ENCODE results near the gene BBIP1.
A peak's percentile ranks its signal among the peaks of the same experiment; 100 is the strongest.

BBIP1 gene

DNA sequence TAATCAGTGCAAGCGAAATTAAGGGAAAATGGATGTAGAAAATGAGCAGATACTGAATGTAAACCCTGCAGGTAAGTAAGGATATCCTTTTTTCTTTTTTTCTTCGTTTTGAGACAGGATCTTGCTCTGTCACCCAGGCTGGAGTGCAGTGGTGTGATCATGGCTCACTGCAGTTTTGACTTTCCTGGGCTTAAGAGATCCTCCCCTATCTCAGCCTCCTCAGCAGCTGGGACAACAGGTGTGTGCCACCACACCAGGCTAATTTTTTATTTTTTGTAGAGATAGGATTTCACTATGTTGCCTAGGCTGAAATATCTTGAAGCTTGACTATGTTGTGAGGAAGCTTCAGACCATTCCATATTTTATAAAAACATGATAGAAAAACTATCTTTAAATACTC is 43.0 kb downstream of the BBIP1 start:
- TF ChIP-seq, protein P1, sequence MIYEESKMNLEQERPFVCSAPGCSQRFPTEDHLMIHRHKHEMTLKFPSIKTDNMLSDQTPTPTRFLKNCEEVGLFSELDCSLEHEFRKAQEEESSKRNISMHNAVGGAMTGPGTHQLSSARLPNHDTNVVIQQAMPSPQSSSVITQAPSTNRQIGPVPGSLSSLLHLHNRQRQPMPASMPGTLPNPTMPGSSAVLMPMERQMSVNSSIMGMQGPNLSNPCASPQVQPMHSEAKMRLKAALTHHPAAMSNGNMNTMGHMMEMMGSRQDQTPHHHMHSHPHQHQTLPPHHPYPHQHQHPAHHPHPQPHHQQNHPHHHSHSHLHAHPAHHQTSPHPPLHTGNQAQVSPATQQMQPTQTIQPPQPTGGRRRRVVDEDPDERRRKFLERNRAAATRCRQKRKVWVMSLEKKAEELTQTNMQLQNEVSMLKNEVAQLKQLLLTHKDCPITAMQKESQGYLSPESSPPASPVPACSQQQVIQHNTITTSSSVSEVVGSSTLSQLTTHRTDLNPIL (CRISPR knock-in tag; IDR thresholded peaks at IDR 0.05; ENCODE audit: low read depth) = no peak
- TF ChIP-seq, protein P2, sequence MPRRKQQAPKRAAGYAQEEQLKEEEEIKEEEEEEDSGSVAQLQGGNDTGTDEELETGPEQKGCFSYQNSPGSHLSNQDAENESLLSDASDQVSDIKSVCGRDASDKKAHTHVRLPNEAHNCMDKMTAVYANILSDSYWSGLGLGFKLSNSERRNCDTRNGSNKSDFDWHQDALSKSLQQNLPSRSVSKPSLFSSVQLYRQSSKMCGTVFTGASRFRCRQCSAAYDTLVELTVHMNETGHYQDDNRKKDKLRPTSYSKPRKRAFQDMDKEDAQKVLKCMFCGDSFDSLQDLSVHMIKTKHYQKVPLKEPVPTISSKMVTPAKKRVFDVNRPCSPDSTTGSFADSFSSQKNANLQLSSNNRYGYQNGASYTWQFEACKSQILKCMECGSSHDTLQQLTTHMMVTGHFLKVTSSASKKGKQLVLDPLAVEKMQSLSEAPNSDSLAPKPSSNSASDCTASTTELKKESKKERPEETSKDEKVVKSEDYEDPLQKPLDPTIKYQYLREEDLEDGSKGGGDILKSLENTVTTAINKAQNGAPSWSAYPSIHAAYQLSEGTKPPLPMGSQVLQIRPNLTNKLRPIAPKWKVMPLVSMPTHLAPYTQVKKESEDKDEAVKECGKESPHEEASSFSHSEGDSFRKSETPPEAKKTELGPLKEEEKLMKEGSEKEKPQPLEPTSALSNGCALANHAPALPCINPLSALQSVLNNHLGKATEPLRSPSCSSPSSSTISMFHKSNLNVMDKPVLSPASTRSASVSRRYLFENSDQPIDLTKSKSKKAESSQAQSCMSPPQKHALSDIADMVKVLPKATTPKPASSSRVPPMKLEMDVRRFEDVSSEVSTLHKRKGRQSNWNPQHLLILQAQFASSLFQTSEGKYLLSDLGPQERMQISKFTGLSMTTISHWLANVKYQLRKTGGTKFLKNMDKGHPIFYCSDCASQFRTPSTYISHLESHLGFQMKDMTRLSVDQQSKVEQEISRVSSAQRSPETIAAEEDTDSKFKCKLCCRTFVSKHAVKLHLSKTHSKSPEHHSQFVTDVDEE (CRISPR knock-in tag; IDR thresholded peaks at IDR 0.05) = no peak
- TF ChIP-seq TOX (CRISPR knock-in tag; IDR thresholded peaks at IDR 0.05; ENCODE audit: borderline replicate concordance) = no peak
- no peak for TF ChIP-seq ZNF565 (CRISPR knock-in tag; conservative IDR thresholded peaks at IDR 0.05; ENCODE audit: low read depth)
- no peak for TF ChIP-seq ESRRG (CRISPR knock-in tag; IDR thresholded peaks at IDR 0.05)
- TF ChIP-seq ISL1 (CRISPR knock-in tag; IDR thresholded peaks at IDR 0.05) = no peak
- TF ChIP-seq ZFP3 (CRISPR knock-in tag; IDR thresholded peaks at IDR 0.05) = no peak
- no peak for TF ChIP-seq OSR1 (CRISPR knock-in tag; IDR thresholded peaks at IDR 0.05)
- TF ChIP-seq ZFP30 (CRISPR knock-in tag; IDR thresholded peaks at IDR 0.05) = no peak
- no peak for TF ChIP-seq PPARA (CRISPR knock-in tag; IDR thresholded peaks at IDR 0.05; ENCODE audit: borderline replicate concordance)
- TF ChIP-seq ZNF70 (CRISPR knock-in tag; IDR thresholded peaks at IDR 0.05) = no peak
- TF ChIP-seq, protein P3, sequence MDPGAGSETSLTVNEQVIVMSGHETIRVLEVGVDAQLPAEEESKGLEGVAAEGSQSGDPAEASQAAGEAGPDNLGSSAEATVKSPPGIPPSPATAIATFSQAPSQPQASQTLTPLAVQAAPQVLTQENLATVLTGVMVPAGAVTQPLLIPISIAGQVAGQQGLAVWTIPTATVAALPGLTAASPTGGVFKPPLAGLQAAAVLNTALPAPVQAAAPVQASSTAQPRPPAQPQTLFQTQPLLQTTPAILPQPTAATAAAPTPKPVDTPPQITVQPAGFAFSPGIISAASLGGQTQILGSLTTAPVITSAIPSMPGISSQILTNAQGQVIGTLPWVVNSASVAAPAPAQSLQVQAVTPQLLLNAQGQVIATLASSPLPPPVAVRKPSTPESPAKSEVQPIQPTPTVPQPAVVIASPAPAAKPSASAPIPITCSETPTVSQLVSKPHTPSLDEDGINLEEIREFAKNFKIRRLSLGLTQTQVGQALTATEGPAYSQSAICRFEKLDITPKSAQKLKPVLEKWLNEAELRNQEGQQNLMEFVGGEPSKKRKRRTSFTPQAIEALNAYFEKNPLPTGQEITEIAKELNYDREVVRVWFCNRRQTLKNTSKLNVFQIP (CRISPR knock-in tag; IDR thresholded peaks at IDR 0.05; ENCODE audit: borderline replicate concordance, low read depth) = no peak
- no peak for TF ChIP-seq RARB (CRISPR knock-in tag; IDR thresholded peaks at IDR 0.05)
- no peak for TF ChIP-seq TCF4 (CRISPR knock-in tag; IDR thresholded peaks at IDR 0.05; ENCODE audit: borderline replicate concordance)
- TF ChIP-seq ZNF8 (CRISPR knock-in tag; IDR thresholded peaks at IDR 0.05) = no peak
- TF ChIP-seq GLIS3 (CRISPR knock-in tag; IDR thresholded peaks at IDR 0.05) = no peak
- no peak for TF ChIP-seq ZC3H10 (CRISPR knock-in tag; IDR thresholded peaks at IDR 0.05)
- no peak for ATAC-seq

DNA sequence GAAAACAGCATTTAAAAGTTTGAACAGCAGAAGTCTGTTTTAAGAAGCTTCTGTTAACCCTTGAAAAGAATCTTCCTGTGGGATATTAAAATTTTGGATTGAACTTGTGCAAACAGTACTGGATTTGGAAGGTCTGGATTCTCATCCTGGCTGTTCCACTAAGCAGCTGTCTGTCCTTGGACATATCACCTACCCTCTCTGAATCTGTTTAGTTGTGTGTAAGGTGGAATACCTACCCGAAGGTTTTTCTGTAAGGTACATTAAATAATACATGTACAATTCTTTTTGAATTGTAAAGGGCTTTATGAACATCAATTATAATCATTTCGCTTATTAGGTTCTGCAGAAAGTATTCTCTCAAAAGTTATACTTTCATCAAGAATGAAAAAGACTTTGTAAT is 45.0 kb downstream of the BBIP1 start:
- no peak for ATAC-seq

DNA sequence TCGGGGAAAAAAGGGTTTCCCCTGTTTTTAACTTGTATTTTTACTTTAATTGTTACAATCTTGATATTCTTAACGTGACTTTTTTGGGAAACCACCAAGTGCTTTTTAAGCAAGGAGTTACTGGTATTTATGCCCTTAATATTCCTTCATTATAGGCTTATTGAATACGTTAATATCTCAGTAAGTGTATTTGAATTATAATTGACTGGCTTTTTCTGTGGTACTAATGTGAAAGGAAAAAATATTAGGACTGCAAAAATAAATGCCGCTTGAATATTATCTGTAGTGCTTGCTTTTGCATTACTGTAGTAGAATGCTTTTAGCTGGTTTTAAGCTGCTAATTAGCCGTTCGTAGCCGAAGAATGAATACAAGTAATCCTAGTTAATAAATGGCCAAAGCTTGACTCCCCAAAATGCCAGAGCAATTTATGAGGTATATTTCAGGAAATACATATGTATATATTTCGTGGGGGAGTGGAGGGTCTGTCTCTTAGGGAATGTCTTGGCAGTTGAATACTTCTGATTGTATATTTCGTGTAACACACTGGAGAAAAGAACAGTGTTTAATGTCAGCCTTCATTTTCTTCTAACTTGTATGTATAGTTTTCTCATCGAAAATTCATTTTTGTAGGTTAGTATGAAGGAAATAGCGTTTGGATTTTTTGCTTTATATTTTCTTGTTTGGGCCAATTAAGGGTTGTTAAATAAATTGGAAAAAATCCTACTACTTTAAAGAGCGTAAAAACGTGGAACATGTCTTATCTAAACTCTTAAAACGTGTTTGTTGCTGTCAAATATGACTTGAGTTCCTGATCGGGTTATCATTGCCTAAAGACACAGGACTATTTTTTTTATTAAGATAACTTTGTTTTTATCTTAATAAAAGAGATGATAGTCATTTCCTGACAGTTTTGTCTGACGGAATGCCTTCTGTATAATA is 45.7 kb downstream of the BBIP1 start:
- no peak for ATAC-seq

More for the DNA sequence above, 45.0 kb downstream of the BBIP1 start:
- TF ChIP-seq BACH2 (CRISPR knock-in tag; IDR thresholded peaks at IDR 0.05; ENCODE audit: borderline replicate concordance) = no peak
- TF ChIP-seq, protein P3 (CRISPR knock-in tag; IDR thresholded peaks at IDR 0.05; ENCODE audit: borderline replicate concordance, low read depth) = no peak

More for the DNA sequence above, 45.7 kb downstream of the BBIP1 start:
- TF ChIP-seq, protein P1 (CRISPR knock-in tag; IDR thresholded peaks at IDR 0.05; ENCODE audit: low read depth) = 0 out of 2 replicates have a peak, but pooled peaks have one; percentile 17
- TF ChIP-seq ISL1 (CRISPR knock-in tag; IDR thresholded peaks at IDR 0.05) = no peak

Measured in SK-N-SH treated with all-trans-retinoic acid at 6 μM for 48 hours (cell line).